Thyroid gland (tissue), 4 donors: Measurements from ENCODE around the gene VWA3B. TPM values are rescaled to one million over a fixed set of nuclear protein-coding genes. Genes with fewer than 3 reads are reported as not detected.

Experiments used
- DNase-seq, 2 donors: peaks; one replicate each; pipeline ENCODE4 v3.0.0-alpha.2; 2019
- H3K27ac ChIP-seq, 3 donors: fragments of 200-600 bp; sonication (generic); 1 replicate in 2 of 3; 2 replicates in 1 of 3; pipeline ENCODE4 v1.5.1; 2016 to 2019; ENCODE audit warnings: mild to moderate bottlenecking in 1 of 3, moderate library complexity in 1 of 3
- H3K27me3 ChIP-seq: fragments of 200-600 bp; sonication (generic); one replicate; pipeline ENCODE4 v1.5.1; 2019
- H3K36me3 ChIP-seq, 2 donors: fragments of 200-600 bp; sonication (generic); one replicate each; pipeline ENCODE4 v1.5.1; 2016 to 2019
- H3K4me1 ChIP-seq, 2 donors: fragments of 200-600 bp; sonication (generic); one replicate each; pipeline ENCODE4 v1.5.1; 2017 to 2019
- H3K4me3 ChIP-seq, 3 donors: fragments of 200-600 bp; sonication (generic); replicated peaks in 1 of 3; 1 replicate in 2 of 3; 2 replicates in 1 of 3; pipeline ENCODE4 v1.5.1; 2016; ENCODE audit warnings: mild to moderate bottlenecking in 1 of 3
- H3K9me3 ChIP-seq: fragments of 200-600 bp; sonication (generic); one replicate; pipeline ENCODE4 v1.5.1; 2017
- POLR2A ChIP-seq, 2 donors: fragments of 450-650 bp; IDR thresholded peaks; one replicate each; pipeline ENCODE4 v1.6.1; 2017; ENCODE audit warnings: antibody characterized with exemption in 2 of 2, mild to moderate bottlenecking in 2 of 2, moderate library complexity in 1 of 2
- WGBS, 2 donors: methylation state at CpG; one replicate each; pipeline ENCODE4 v1.1.5; 2017; 5-methylcytosine and 5-hydroxymethylcytosine counted together
- intact Hi-C: fragments of 100-400 bp; cut with DNase I; formaldehyde crosslinking; loops from one replicate; pipeline ENCODE4 v1.15.1; 2023
- total RNA-seq, 4 donors: library from RNA; depleted of rRNA; stranded (reverse); fragments of >200 nt; gene quantifications; one replicate each; pipeline ENCODE4 v1.2.3, GENCODE V29; 2016
- TF ChIP-seq, protein P1 (sequence below), 6 experiments: fragments of 200-600 bp in 3 of 6; fragments of 450-650 bp in 3 of 6; sonication (generic) in 3 of 6; IDR thresholded peaks; one replicate each; pipeline ENCODE4 v1.5.1; 2016 to 2019; ENCODE audit warnings: antibody characterized with exemption in 6 of 6, mild to moderate bottlenecking in 2 of 6, inconsistent platforms in 1 of 6, moderate library complexity in 1 of 6

The VWA3B gene
- total RNA-seq, 4 donors from 2014 or later, result 0.81 TPM; not detected in 3

DNA sequence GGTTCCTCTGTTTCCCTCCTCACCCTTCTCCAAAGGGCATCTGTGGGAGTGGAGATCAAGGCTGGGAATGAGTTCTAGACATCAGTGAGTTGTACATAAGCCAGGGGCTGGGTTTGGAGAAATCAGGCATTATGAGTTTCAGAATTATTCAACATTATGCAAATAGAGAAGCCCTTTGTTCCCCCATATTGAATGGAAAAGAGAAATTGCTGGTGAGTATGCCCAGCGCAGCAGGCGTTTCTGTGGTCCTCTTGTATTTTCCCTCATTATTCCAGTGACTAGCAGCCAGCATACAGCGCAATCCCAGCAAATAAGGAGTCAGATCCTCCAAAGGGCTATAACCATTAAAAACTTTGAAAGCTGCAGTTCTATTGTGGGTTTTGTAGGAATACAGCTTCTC, 94.4 kb downstream of the VWA3B start:
- 89 to 96% methylated on average over 3 of the region's 3 CpGs for WGBS, 2 donors
- no peak for TF ChIP-seq POLR2A (IDR thresholded peaks at IDR 0.05)
- TF ChIP-seq, protein P1, sequence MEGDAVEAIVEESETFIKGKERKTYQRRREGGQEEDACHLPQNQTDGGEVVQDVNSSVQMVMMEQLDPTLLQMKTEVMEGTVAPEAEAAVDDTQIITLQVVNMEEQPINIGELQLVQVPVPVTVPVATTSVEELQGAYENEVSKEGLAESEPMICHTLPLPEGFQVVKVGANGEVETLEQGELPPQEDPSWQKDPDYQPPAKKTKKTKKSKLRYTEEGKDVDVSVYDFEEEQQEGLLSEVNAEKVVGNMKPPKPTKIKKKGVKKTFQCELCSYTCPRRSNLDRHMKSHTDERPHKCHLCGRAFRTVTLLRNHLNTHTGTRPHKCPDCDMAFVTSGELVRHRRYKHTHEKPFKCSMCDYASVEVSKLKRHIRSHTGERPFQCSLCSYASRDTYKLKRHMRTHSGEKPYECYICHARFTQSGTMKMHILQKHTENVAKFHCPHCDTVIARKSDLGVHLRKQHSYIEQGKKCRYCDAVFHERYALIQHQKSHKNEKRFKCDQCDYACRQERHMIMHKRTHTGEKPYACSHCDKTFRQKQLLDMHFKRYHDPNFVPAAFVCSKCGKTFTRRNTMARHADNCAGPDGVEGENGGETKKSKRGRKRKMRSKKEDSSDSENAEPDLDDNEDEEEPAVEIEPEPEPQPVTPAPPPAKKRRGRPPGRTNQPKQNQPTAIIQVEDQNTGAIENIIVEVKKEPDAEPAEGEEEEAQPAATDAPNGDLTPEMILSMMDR (IDR thresholded peaks at IDR 0.05), result no peak
- Histone ChIP-seq H3K9me3 (no peaks in the 10 kb centered on the region), H3K27me3 (no peaks in the 10 kb centered on the region), H3K36me3 (no peaks in the 10 kb centered on the region), H3K27ac (no peak overlapping the region), H3K4me1 (no peaks in the 10 kb centered on the region), H3K4me3 (no peak overlapping the region)
- no peak for DNase-seq
- intact Hi-C loops, result no loop called here

DNA sequence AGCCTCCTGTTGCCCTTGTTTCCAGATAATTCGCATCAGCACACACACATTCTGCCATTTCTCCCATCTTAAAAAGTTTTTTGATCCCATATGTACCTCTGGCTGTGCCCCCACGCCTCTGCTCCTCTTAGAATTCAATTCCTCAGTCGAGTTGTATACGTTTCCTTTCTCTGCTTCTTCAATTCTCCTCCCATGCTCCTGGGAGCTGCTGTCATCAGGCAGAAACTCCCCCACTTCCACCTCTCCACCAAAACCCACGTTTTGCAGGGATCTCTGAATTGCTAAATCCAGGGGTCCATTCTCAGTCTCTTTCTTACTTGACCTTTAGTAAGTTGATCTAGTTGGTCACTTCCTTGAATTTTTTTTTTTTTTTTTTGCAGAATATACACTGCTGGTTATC, 98.8 kb downstream of the VWA3B start:
- no peaks in the 10 kb centered on the region for H3K4me1 ChIP-seq
- no peak for DNase-seq
- 66 to 70% methylated on average over 5 of the region's 5 CpGs for WGBS, 2 donors
- intact Hi-C loops, result no loop called here
- no peak overlapping the region for H3K27ac ChIP-seq
- no peak overlapping the region for H3K4me3 ChIP-seq
- no peaks in the 10 kb centered on the region for H3K27me3 ChIP-seq
- TF ChIP-seq POLR2A (IDR thresholded peaks at IDR 0.05), result no peak
- TF ChIP-seq, protein P1 (IDR thresholded peaks at IDR 0.05), result no peak
- H3K36me3 ChIP-seq, result no peaks in the 10 kb centered on the region
- no peaks in the 10 kb centered on the region for H3K9me3 ChIP-seq

DNA sequence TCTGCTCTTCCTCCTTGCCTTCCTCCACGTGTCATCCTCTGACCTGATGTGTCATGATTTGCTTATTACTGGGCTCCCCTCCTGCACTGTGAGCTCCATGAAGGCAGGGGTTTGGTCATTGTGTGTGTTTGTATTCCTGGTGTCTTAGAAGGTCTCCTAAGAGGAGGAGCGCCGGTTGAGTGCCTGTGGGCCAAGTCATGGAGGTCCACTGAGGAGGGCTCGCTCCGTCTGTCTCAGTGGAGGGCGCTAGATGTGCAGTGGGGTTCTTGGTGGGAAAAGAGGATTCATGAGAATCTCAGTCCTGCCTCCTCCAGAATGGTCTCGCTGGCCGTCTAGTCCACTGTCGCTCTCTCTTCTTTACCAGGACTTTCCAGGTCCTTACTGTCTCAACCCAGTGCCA, 100.2 kb downstream of the VWA3B start:
- Histone ChIP-seq H3K27me3 (no peaks in the 10 kb centered on the region), H3K9me3 (no peaks in the 10 kb centered on the region), H3K4me3 (no peak overlapping the region), H3K4me1 (no peaks in the 10 kb centered on the region), H3K27ac (no peak overlapping the region), H3K36me3 (no peaks in the 10 kb centered on the region)
- no peak for TF ChIP-seq POLR2A (IDR thresholded peaks at IDR 0.05)
- TF ChIP-seq, protein P1 (IDR thresholded peaks at IDR 0.05), result no peak
- no peak for DNase-seq
- 89% methylated on average over 9 of the region's 9 CpGs for WGBS, 2 donors
- intact Hi-C loops, result no loop called here

DNA sequence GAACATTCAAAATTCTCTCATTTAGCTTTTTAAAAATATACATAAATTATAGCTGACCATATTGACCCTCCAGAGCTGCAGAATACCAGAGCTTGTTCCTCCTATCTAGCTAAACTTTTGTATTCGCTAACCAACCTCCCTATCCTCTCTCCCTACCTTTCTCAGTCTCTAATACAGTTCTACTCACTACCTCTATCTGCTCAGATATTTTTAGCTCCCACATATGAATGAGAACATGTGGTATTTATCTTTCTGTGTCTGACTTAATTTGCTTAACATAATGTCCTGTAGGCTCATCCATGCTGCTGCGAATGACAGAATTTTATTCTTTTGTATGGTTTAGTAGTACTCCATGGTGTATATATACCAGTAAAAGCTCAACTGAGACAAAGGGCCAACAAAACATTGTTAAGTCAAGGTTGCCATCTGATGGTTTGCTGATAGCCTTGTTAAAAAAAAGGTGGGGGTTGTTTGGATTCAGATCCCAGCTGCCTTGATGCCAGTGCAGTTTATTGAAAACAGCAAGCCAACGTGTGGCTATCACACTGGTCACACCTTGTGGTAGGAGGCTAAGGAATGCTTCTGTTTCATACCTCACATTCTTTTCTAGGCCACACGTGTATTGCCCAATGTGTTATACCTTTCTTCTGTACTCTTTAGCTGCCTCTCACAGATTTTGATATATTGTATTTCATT, 101.5 kb downstream of the VWA3B start:
- intact Hi-C loops, result no loop called here

DNA sequence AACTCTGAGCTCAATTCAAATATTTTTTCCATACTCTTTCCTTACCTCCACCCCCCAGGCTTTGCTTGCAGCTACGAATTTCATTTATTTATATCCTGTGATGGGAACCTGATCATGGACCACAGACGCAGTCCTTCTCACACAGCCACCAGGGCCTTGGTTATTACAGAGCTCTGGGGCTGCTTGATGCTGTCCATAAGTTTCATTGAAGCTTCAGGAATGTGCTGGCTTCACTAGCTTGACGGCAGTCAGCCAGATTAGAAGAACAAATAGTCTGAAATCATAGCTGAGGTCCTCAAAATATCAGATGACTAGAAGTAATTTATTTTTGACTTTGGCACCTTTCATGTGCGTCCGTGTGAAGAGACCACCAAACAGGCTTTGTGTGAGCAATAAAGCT, 104.9 kb downstream of the VWA3B start:
- Histone ChIP-seq H3K4me1 (no peaks in the 10 kb centered on the region), H3K9me3 (no peaks in the 10 kb centered on the region), H3K36me3 (no peaks in the 10 kb centered on the region), H3K4me3 (no peak overlapping the region), H3K27ac (no peak overlapping the region), H3K27me3 (no peaks in the 10 kb centered on the region)
- WGBS, 2 donors, result 57 to 73% methylated on average over 5 of the region's 5 CpGs
- DNase-seq, result no peak
- intact Hi-C loops, result no loop called here
- TF ChIP-seq, protein P1 (IDR thresholded peaks at IDR 0.05), result no peak
- TF ChIP-seq POLR2A (IDR thresholded peaks at IDR 0.05), result no peak

More for the DNA sequence above, 101.5 kb downstream of the VWA3B start:
- 75 to 80% methylated on average over 4 of the region's 4 CpGs for WGBS, 2 donors
- TF ChIP-seq, protein P1 (IDR thresholded peaks at IDR 0.05), result no peak
- TF ChIP-seq POLR2A (IDR thresholded peaks at IDR 0.05), result no peak
- Histone ChIP-seq H3K4me1 (no peaks in the 10 kb centered on the region), H3K27ac (no peak overlapping the region), H3K27me3 (no peaks in the 10 kb centered on the region), H3K4me3 (no peak overlapping the region), H3K9me3 (no peaks in the 10 kb centered on the region), H3K36me3 (no peaks in the 10 kb centered on the region)
- DNase-seq, result no peak
